HS-5 (cell line): ENCODE data around the gene IFNA4.
A peak's percentile ranks its signal among the peaks of the same experiment; 100 is the strongest.

Experiments used
- DNase-seq: peaks from one replicate; pipeline ENCODE4 v3.0.0-alpha.2; 2012; ENCODE audit warnings: low read depth

Gene IFNA4

DNA sequence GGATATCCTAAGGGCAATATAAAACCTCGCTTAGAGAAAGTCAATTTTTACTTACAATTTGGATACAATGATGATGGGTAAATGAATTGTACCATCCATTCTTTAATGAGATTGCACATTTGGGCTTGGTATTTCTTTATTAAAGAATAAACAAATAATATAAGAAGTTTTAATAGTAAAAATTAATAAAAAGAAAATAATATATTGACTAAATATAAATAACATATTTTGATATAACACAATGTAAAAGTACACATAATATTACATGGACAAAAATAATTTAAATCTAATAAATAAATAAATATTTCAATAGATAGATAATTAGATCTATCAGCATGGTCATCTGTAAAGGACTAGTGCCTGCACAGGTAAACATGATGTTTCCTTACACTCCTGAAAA is 21.9 kb downstream of the IFNA4 start:
- no peak for DNase-seq

DNA sequence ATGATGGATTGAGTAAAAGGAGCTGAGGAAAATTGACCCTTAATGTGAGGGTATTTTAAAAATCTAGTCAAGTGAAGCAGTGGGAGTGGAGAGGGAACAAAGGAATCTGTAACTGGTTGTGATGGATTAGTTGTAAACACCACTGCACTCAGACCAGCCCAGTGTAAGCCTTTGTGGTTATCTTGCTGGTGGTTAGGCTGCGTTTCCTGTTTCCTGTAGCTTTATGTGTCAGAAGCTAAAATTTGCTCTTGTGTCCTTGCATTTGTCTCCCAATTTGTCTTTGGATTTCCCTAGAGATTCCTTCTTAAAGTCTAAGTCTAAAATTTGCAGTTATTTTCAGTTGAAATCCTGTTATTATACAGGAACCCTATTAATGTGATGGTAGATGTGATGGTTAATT is 27.2 kb downstream of the IFNA4 start:
- no peak for DNase-seq

DNA sequence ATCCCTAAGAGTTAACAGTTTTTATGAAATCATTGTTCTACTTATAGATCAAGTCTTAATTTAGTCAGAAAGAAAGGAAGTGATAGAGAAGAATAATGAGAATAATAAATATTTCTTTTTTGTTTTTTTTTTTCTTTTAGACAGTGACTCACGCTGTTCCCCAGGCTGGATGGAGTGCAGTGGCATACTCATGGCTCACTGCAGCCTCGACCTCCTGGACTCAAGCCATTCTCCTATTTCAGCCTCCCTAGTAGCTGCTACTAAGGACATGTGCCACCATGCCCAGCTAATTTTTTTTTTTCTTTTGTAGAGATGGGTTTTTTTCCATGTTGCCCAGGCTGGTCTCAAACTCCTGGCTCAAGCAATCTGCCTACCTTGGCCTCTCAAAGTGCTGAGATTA is 31.9 kb downstream of the IFNA4 start:
- no peak for DNase-seq

DNA sequence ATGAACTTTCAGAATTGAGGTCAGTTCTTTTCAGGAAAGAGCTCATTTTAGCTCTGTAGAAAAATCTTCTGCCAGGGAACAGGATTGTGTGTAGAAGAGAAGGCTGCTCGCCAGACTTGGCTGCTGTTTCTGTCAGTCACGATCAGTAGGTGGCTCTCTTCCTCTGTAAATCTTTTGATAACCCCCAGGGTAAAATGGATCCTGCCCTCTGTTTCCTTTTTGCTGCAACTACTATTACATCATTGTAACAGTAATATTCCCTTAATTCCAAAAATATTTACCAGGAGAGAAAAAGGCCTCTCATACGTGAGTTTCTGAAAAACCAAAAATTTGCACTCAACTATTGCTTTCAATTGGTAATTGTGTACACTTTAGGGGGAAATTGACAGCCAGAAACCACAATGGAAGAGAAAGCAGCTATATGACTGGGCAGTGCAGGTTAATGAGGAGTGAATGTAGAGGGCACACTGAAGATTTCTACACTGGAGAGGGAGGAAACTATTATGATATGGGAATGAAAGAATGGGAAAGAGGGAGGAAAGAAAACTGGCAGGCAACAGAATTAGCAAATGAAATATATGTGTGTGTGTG is 33.3 kb downstream of the IFNA4 start:
- peak; percentile 39 for DNase-seq

DNA sequence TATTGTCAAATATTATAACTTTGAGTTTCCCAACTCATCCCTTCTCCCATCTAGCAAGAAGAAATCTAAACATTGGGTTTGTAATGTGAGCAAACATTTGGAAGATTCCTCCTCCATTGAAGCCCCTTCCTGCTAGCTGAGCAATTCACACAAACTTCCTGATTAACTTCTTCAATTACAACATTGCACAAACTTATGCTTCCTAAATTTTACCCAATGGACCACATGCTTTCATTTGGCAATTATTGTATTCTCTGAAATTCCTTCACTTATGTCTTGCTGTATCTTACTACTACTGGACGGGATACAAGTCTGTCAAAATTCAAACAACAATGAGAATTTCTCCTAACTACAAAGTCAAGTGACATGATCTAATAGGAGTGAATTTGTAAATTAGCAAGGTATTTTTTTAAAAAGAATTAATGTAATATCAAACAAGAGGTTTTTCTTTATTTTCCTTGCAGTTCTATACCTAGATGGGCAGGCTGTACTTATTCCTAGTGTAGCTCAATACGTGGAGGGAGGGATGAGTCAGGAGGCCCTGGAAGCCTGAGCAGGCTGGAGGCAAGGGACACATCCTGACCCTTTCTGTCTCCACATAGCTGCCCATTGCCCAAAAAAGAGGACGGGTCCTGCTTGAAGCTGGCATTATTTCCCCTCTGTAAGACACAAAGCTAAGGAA is 33.9 kb downstream of the IFNA4 start:
- DNase-seq, result peak; percentile 22

DNA sequence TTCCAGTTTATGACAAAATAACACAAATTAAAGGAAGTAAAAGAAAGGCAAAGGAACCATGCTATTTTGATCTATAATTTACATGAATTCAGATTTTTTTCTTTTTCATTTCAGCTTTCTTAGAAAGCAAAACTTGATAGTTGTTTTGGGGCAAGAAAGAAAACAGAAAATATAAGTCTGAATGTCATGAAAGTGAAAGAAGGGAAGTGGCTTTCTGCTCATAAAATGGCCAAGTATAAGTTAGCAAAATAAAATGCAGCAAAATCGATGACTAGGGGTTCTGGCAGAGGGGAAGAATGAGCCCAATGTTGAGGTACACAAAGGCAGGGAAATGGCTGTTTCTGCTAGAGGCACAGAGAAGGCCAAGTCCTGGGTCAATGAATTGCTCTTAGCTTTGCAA is 42.8 kb downstream of the IFNA4 start:
- DNase-seq, result no peak

DNA sequence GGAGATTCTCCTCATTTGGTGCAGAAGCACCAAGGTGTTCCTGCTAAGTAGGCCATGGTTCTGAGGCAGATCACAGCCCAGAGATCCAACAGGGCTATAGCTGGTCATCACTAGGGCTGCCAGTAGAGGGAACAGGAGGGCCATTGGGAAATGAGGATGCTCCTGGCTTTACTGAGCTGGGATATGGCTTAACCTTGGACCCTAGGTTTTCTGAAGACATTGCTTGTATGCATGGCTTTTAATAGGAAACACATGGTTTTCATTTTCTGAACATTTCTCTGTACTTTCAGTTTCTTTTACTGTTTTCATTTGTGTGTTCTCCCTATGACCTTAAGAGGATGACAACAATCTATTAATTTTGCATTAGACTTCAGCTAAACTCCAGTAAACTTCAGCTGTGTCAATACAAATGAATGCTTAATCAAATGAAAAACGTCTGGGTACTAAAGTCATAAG is 45.9 kb downstream of the IFNA4 start, which contains the start of gene IFNW1:
IFNW1 (minus strand) TSS at position 406 of the 456 bp plus-strand sequence; CDS start at position 144, 262 bp downstream.
- no peak for DNase-seq

DNA sequence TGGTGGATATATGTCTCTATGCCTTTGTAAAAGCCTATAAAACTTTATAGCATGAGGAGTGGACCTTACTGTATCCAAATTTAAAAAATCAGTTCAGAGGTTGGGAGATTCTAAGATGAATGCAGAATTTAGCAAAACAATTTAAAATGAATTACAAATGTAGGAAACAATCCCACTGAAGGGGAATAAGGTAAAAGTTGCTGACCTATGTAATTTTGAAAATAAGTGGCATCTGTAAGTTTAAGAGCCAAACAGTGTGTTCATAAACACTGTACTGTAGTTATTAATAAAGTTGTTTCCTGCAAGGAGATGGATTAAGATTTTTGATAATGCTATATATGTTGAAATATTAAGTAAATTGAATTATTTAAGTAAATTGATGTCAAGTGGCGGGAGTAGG is 50.4 kb downstream of the IFNA4 start:
- no peak for DNase-seq
